A204.1 (cell line): ENCODE results near the gene GRIN1.

Source experiments
- FAIRE-seq: peaks from 2 replicates; lab custom pipeline; 2012; peaks lifted over from hg19 to GRCh38; lab: Jason Lieb, UNC

The GRIN1 gene

GRCh38 chr9:137178201-137178938, 39.4 kb downstream of the GRIN1 start:
- no peak for FAIRE-seq

- FAIRE-seq, result no peak
These were observed 40.1 kb downstream of the GRIN1 start for GRCh38 chr9:137178939-137179630.

- no peak for FAIRE-seq
These were observed 40.8 kb downstream of the GRIN1 start for GRCh38 chr9:137179761-137180160.

- FAIRE-seq, result no peak
These were observed 41.5 kb downstream of the GRIN1 start for GRCh38 chr9:137180491-137180890.

GRCh38 chr9:137181680-137182079, 42.7 kb downstream of the GRIN1 start:
- FAIRE-seq, result no peak

GRCh38 chr9:137182836-137183235, 43.9 kb downstream of the GRIN1 start:
- no peak for FAIRE-seq

GRCh38 chr9:137183980-137184595, 45.1 kb downstream of the GRIN1 start:
- FAIRE-seq, result no peak

- FAIRE-seq, result no peak
These were observed 46.1 kb downstream of the GRIN1 start for GRCh38 chr9:137184881-137185660.

- no peak for FAIRE-seq
These were observed 47.0 kb downstream of the GRIN1 start for GRCh38 chr9:137185921-137186320.

- no peak for FAIRE-seq
These were observed 47.4 kb downstream of the GRIN1 start for GRCh38 chr9:137186385-137186784.

GRCh38 chr9:137187386-137187785, 48.4 kb downstream of the GRIN1 start:
- FAIRE-seq, result no peak

GRCh38 chr9:137188086-137188489, 49.1 kb downstream of the GRIN1 start:
- no peak for FAIRE-seq

- FAIRE-seq, result no peak
These were observed 49.7 kb downstream of the GRIN1 start, which contains the start of the genes ANAPC2 and SSNA1 for GRCh38 chr9:137188490-137189296. TSS of gene ANAPC2 (minus strand) at chr9:137188560. CDS start at chr9:137188532, 28 bp downstream. TSS of gene SSNA1 (plus strand) at chr9:137188676. CDS start at chr9:137188727, 51 bp downstream.

GRCh38 chr9:137189297-137190295, 50.6 kb downstream of the GRIN1 start:
- FAIRE-seq, result no peak

GRCh38 chr9:137190315-137190856, 51.4 kb downstream of the GRIN1 start:
- FAIRE-seq, result no peak

- FAIRE-seq, result no peak
These were observed 52.3 kb downstream of the GRIN1 start for GRCh38 chr9:137191245-137191644.

- no peak for FAIRE-seq
These were observed 52.9 kb downstream of the GRIN1 start for GRCh38 chr9:137191691-137192447.

- no peak for FAIRE-seq
These were observed 53.5 kb downstream of the GRIN1 start for GRCh38 chr9:137192448-137192780.

GRCh38 chr9:137192859-137193258, 53.9 kb downstream of the GRIN1 start:
- FAIRE-seq, result no peak
